SK-N-SH (cell line): Measurements from ENCODE around the gene GRK2.

ENCODE experiments used
- GABPA ChIP-seq: IDR thresholded peaks from 2 replicates; pipeline ENCODE4 v1.4.0; 2012; ENCODE audit warnings: low read depth, mild to moderate bottlenecking
- POLR2AphosphoS5 ChIP-seq: IDR thresholded peaks from 2 replicates; pipeline ENCODE4 v1.6.1; 2012; ENCODE audit warnings: low read depth, low read length
- YY1 ChIP-seq: IDR thresholded peaks from 2 replicates; pipeline ENCODE4 v1.4.0; 2012; ENCODE audit warnings: low read depth, mild to moderate bottlenecking
- TF ChIP-seq, protein P1 (sequence below): fragments of 200-600 bp; sonication (generic); IDR thresholded peaks from 2 replicates; pipeline ENCODE4 v1.6.1; 2017; ENCODE audit warnings: antibody characterized with exemption, mild to moderate bottlenecking, moderate library complexity
- TF ChIP-seq, protein P2 (sequence below): IDR thresholded peaks from 2 replicates; pipeline ENCODE4 v1.4.0; 2012; ENCODE audit warnings: low read depth, borderline replicate concordance

DNA sequence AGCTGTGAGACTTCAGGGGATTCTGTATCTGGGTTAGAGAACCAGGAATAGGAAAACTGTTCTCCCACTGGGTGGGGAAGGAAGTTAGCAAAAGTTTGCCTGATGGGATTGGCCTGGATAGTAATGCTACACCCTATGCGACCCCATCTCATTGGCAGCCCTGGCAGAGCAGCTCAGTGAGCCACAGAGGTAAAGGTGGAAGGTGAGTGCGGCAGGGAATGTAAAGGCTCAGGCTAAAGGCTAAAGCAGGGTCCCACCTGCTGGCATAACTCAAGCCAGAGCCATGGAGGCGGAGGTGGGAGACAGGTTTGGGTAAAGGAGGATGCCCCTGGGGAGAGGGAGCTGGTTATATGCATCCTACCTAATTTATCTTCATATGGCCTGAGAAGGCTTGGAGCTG, 55.8 kb downstream of the GRK2 start:
- TF ChIP-seq POLR2AphosphoS5, result no peak
- no peak for TF ChIP-seq YY1
- TF ChIP-seq, protein P1, sequence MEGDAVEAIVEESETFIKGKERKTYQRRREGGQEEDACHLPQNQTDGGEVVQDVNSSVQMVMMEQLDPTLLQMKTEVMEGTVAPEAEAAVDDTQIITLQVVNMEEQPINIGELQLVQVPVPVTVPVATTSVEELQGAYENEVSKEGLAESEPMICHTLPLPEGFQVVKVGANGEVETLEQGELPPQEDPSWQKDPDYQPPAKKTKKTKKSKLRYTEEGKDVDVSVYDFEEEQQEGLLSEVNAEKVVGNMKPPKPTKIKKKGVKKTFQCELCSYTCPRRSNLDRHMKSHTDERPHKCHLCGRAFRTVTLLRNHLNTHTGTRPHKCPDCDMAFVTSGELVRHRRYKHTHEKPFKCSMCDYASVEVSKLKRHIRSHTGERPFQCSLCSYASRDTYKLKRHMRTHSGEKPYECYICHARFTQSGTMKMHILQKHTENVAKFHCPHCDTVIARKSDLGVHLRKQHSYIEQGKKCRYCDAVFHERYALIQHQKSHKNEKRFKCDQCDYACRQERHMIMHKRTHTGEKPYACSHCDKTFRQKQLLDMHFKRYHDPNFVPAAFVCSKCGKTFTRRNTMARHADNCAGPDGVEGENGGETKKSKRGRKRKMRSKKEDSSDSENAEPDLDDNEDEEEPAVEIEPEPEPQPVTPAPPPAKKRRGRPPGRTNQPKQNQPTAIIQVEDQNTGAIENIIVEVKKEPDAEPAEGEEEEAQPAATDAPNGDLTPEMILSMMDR, result no peak
- no peak for TF ChIP-seq GABPA
- TF ChIP-seq, protein P2, sequence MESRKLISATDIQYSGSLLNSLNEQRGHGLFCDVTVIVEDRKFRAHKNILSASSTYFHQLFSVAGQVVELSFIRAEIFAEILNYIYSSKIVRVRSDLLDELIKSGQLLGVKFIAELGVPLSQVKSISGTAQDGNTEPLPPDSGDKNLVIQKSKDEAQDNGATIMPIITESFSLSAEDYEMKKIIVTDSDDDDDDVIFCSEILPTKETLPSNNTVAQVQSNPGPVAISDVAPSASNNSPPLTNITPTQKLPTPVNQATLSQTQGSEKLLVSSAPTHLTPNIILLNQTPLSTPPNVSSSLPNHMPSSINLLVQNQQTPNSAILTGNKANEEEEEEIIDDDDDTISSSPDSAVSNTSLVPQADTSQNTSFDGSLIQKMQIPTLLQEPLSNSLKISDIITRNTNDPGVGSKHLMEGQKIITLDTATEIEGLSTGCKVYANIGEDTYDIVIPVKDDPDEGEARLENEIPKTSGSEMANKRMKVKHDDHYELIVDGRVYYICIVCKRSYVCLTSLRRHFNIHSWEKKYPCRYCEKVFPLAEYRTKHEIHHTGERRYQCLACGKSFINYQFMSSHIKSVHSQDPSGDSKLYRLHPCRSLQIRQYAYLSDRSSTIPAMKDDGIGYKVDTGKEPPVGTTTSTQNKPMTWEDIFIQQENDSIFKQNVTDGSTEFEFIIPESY, result no peak
